GM21723 (cell line): Measurements from ENCODE around the gene RNFT2.
A peak's percentile ranks its signal among the peaks of the same experiment; 100 is the strongest.
"Not testable (repeated sequence)": the region's sequence is repeated elsewhere in the genome, so short reads cannot be mapped to it uniquely, and the experiment has no call there.

Source experiments
- ATAC-seq: cut with Tn5 transposase; IDR thresholded peaks from one replicate; pipeline ENCODE4 v1.9.1; 2021; ENCODE audit warnings: mild to moderate bottlenecking, moderate library complexity; ENCODE audit not compliant: unreplicated experiment

RNFT2 gene

GRCh38 chr12:116789562-116789961 lies 51.4 kb downstream of the RNFT2 start:
- not testable (repeated sequence) for ATAC-seq

DNA sequence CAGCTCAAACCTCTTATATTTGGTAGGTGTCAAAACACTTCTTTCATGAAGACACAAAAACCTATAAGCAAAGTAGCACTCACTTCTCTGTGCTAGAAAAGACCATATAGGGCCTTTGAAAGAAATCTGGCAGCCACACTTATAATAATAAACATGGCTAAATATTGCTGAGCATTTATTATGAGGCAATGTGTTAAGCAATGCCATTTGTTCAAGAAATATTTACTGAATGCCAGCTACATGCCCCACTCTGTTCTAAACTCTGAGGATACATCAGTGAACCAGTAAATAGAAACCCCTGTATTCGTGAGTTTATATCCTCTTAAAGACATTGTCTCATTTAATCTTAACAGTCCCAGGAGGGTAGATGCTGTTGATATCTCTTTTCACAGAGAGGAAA lies 52.0 kb downstream of the RNFT2 start:
- ATAC-seq, result no peak

DNA sequence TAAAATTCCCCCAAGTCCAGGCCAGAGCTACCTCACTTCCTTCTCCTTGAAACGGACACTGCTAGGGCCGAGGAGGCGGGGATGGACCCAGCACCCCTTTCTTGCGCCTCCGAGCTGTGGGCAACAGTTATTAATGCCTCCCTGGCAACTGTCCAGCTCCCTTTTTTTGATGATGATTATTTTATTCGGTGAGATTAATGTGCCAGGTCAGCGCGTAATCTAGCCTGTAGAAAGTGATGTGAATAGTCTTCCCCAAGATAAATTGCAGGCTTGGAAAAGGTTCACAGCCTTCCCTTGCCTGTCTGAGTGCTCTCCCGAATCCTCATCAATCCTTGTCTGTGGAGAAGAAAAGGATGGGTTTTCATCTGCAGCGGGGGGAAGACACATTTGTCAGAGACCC lies 54.3 kb downstream of the RNFT2 start:
- no peak for ATAC-seq

DNA sequence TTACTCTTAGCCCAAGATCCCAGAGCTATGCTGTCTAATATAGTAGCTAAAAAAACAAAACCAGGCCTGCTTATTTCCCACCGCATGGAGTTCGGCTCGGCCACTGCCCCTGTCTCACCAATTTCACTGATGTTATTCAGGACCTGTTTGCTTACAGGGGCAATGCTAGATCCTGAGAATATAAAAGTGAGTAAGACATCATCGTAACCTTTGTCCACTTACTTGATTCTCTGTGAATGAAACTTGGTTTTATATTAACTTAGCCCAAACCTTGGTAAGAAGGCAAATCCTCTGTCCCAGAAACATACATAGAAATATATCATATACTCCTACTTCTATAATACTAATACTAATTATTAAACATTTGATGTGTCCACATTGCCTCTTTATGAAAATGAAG lies 56.6 kb downstream of the RNFT2 start:
- no peak for ATAC-seq

DNA sequence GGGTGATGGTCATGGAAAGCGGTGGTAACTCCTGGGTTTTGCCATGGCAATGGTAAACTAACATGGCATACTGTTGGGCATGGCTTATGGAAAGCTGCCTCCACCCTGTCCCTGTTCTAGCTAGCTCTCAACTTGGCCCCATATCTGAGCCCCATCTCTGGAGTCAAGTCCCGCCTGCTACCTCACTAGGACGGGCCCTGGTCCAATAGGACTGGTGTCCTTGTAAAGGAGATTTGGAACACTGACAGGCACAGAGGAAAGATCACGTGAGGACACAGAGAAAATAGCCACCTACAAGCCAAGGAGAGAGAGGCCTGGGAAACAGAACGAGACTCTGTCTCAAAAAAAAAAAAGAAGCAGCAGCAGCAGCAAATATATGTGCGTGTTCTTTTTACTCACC lies 59.8 kb downstream of the RNFT2 start:
- no peak for ATAC-seq

- no peak for ATAC-seq
These were observed 60.6 kb downstream of the RNFT2 start for GRCh38 chr12:116798719-116799118.

GRCh38 chr12:116799955-116800354 lies 61.8 kb downstream of the RNFT2 start:
- ATAC-seq, result no peak

- no peak for ATAC-seq
These were observed 62.8 kb downstream of the RNFT2 start for GRCh38 chr12:116800918-116801317.

- ATAC-seq, result no peak
These were observed 63.9 kb downstream of the RNFT2 start for GRCh38 chr12:116802018-116802417.

DNA sequence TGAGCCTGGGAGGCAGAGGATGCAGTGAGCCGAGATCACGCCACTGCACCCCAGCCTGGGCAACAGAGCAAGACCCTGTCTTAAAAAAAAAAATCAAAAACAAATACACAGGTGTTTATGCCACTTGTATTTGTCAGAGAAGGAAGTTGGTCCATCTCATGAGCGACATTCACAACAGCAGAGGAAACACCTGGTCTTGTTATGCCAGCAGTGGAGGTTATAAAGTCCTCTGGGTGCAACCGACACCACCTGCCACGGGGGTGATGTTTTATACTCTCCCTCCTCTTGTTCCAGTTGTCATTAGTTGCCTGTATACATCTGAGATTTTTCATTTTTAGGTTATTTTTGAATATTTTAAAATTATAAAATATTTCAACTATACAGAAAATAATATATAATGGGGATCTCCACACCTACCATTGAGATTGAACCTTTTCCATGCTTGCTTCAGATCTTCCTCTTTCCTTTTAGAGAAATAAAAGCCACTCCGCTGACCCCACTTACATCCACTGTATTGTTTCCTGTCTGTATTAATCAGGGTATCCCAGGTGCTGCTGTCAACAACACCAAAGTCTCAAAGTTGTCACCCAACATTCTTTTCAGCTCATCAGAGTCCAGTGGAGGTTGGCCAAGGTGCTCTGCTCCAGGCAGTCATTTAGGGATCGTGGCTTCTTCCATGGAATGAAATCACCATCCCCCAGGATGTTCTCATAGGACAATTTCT lies 65.1 kb downstream of the RNFT2 start:
- ATAC-seq, result no peak

DNA sequence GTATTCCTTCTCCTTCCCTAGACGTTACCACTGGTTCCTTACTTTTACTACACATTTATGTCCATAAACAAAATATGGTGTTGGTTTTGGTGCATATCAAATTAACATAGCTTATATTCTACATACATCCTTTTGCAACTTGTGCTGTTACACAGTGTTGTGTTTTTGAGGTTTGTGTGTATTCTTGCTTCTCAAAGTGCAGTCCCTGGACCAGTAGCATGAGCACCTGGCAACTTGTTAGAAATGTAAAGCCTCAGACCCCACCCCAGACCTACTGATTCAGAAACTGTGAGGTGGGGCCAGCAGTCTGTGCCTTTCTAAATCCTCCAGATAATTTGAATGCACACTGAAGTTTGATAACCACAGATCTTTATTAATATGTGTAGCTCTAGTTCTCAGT lies 65.9 kb downstream of the RNFT2 start:
- no peak for ATAC-seq

DNA sequence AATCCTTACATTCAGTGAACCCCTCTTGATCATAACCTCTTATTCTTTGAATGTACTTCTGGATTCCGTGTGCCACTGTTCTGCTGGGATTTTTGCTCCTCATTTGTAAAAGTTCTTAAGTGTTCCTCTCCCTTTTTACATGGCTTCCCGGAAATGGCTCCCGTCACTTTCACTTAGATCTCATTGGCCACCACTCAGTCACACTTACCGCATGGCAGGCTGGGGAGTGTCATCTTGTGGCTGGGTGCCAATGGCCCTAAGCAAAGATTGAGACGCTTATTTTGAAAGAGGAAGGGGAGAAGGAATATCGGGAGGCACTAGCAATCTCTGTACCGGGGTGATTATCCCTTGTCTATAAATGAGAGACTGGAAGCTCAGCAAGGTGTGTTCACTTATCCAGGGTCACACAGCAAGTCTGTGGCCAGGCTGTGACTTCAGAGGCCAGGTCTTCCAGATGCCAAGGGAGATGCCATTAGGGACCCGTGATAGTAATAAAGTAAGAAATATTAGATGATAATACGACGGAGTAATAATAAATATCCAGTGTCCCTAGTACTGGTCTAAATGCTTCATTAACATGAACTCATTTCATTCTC lies 68.8 kb downstream of the RNFT2 start:
- ATAC-seq, result no peak

- ATAC-seq, result no peak
These were observed 69.4 kb downstream of the RNFT2 start for GRCh38 chr12:116807546-116807945.

GRCh38 chr12:116808113-116809105 lies 70.3 kb downstream of the RNFT2 start:
- ATAC-seq, result no peak

GRCh38 chr12:116812238-116812637 lies 74.1 kb downstream of the RNFT2 start:
- ATAC-seq, result no peak

GRCh38 chr12:116813271-116814041 lies 75.3 kb downstream of the RNFT2 start:
- ATAC-seq, result no peak

GRCh38 chr12:116814766-116815165 lies 76.7 kb downstream of the RNFT2 start:
- not testable (repeated sequence) for ATAC-seq

GRCh38 chr12:116818341-116818856 lies 80.3 kb downstream of the RNFT2 start:
- peak; percentile 18 for ATAC-seq

DNA sequence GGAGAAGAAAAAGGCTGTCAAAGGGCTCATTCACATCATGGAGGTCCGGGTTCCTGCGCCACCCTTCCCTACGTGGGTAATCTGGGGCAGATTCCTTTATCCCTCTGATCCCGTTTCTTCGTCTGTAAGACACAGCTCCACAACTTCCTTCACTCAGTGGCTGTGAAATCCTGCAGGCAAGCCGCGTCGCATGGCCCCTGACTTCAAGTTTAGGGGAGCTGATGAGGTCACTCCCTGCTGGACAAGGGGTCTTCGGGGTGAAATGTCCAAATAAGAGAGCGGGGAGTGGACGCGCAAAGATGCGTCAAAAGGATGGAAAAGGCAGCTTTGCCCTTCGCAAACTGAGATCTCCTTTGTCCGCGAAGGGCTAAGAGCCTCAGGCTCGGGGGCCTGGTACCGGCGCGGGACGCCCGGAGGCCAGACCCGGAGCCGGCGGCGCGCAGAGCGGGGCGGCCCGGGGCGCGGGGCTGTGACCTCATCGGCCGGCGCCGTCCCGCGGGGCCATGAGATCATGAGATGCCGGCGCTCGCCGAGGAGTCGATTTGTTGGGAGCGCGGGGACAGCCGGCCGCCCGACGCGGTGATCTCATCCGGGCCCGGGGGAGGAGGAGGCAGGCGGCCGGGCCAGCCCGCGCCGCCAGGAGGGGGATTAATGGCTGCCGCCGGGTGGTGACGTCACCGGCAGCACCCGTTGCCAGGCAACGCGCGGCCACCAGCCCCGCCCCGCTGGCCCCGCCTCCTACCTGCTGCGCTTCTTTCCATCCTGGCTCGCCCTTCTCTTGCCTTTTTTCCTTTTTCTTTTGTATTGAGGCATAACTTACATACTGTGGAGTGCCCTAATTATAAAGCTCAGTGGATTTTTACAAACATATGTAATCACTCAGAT lies 81.1 kb downstream of the RNFT2 start:
- ATAC-seq, result peak; percentile 85
